ENCODE data around the gene TCEA3. TPM values are rescaled to one million over a fixed set of nuclear protein-coding genes. Genes with fewer than 3 reads are reported as not detected.

TCEA3 gene
- total and polyA plus RNA-seq, 8 donors, result 44.1 to 155 (median 83.3) TPM

- Histone ChIP-seq H3K4me3 (peak overlapping the region; percentile 87 to 97 (median 92)), H3K9me3 (no peaks in the 10 kb centered on the region), H3K4me1 (peaks cover 33 to 56% (median 49%) of the 10 kb centered on the region in 4 donors), H3K27ac (peak overlapping the region; percentile 98 to 99 (median 99)), H3K27me3 (no peaks in the 10 kb centered on the region), H3K36me3 (no peaks in the 10 kb centered on the region)
- 0 to 1% (median 0%) methylated on average over 45 to 66 of the region's 66 CpGs for WGBS, 5 donors
- intact Hi-C loops (cut with DNase I; ENCODE audit: low total_unique reads), result no loop called here
- TF ChIP-seq POLR2A (IDR thresholded peaks at IDR 0.05) (no peak), POLR2AphosphoS5 (IDR thresholded peaks at IDR 0.05) (no peak), EP300 (IDR thresholded peaks at IDR 0.05) (no peak)
- TF ChIP-seq, protein P1, sequence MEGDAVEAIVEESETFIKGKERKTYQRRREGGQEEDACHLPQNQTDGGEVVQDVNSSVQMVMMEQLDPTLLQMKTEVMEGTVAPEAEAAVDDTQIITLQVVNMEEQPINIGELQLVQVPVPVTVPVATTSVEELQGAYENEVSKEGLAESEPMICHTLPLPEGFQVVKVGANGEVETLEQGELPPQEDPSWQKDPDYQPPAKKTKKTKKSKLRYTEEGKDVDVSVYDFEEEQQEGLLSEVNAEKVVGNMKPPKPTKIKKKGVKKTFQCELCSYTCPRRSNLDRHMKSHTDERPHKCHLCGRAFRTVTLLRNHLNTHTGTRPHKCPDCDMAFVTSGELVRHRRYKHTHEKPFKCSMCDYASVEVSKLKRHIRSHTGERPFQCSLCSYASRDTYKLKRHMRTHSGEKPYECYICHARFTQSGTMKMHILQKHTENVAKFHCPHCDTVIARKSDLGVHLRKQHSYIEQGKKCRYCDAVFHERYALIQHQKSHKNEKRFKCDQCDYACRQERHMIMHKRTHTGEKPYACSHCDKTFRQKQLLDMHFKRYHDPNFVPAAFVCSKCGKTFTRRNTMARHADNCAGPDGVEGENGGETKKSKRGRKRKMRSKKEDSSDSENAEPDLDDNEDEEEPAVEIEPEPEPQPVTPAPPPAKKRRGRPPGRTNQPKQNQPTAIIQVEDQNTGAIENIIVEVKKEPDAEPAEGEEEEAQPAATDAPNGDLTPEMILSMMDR (IDR thresholded peaks at IDR 0.05), result no peak
- DNase-seq, result peak; percentile 29 to 47
Measured at GRCh38 chr1:23343221-23344110, 81.1 kb downstream of the TCEA3 start.

DNA sequence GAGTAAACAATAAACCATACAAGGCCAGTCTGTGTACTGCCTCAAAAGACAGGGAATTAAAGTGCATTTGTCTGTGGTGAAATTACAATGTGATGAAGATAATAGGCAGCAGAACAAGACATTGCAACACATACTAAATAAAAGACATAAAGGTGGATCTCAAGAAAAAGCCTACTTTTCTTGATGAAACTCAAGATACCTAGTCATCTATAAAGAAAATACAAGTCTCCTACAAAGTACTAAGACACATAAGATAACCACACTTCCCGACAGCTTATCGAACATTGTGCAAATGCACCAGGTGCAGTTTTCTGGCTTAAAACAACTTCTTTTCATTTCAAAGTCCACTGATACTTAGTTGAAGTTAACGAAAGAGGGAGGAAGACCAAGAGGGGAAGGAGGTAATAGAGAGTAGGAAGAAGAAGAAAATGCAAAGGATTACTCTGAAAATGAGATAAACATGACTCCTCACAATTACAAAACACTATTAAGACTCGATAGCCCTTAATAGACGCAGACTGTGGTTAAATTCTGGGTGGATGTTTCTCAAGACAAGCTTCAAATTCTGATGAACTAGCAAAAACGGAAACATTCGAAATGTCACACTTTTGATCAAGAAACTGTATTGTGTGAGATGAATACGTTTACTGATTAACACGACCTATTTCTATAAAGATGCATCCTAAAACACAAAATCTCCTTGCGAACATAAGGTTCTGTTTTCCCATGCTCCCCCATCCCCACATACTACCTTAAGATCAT, 82.4 kb downstream of the TCEA3 start:
- TF ChIP-seq, protein P1 (IDR thresholded peaks at IDR 0.05), result no peak
- TF ChIP-seq POLR2A (IDR thresholded peaks at IDR 0.05) (no peak), EP300 (IDR thresholded peaks at IDR 0.05) (no peak), POLR2AphosphoS5 (IDR thresholded peaks at IDR 0.05) (no peak)
- intact Hi-C loops (cut with DNase I; ENCODE audit: low total_unique reads), result no loop called here
- Histone ChIP-seq H3K4me3 (peak overlapping the region; percentile 87 to 97 (median 92)), H3K27ac (peak overlapping the region in 4 of 5 donors; percentile 98 to 99 (median 99)), H3K27me3 (no peaks in the 10 kb centered on the region), H3K9me3 (no peaks in the 10 kb centered on the region), H3K4me1 (peaks cover 36 to 67% (median 56%) of the 10 kb centered on the region in 4 donors), H3K36me3 (peaks cover 2 to 12% (median 10%) of the 10 kb centered on the region in 4 donors)
- WGBS, 5 donors, result 1 to 4% (median 3%) methylated on average over 10 of the region's 10 CpGs
- peak in 1 of 2 donors; percentile 9 for DNase-seq

DNA sequence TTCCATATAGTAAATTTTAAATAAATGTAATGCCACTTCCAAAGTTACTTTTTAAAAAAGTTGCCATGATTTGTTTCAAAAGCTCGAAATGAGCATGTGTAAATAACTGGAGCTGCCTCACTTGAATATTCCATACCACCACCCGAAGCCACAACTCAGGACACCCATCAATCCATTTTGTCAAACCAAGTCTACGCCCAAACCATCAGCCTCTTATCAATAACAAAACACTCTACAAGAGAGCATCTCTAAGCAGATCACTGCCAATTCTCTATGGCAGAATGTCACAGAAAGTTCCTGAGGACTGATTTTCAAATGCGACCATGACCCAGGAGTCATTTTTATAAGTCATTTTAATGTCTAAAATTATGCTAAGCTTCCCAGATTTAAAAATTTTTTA, 84.9 kb downstream of the TCEA3 start:
- no peak overlapping the region for H3K4me3 ChIP-seq
- no peaks in the 10 kb centered on the region for H3K27me3 ChIP-seq
- intact Hi-C loops (cut with DNase I; ENCODE audit: low total_unique reads), result no loop called here
- H3K9me3 ChIP-seq, result no peaks in the 10 kb centered on the region
- DNase-seq, result no peak
- H3K4me1 ChIP-seq, result peaks cover 36 to 65% (median 48%) of the 10 kb centered on the region in 4 donors
- WGBS, 5 donors, result 57 to 71% (median 62%) methylated on average over 4 of the region's 4 CpGs
- TF ChIP-seq, protein P1 (IDR thresholded peaks at IDR 0.05), result no peak
- TF ChIP-seq POLR2A (IDR thresholded peaks at IDR 0.05), result no peak
- TF ChIP-seq POLR2AphosphoS5 (IDR thresholded peaks at IDR 0.05), result no peak
- TF ChIP-seq EP300 (IDR thresholded peaks at IDR 0.05), result no peak
- H3K36me3 ChIP-seq, result peaks cover 15 to 36% (median 35%) of the 10 kb centered on the region in 4 donors
- H3K27ac ChIP-seq, result no peak overlapping the region

- intact Hi-C loops (cut with DNase I; ENCODE audit: low total_unique reads), result no loop called here
- Histone ChIP-seq H3K4me1 (peaks cover 34 to 62% (median 46%) of the 10 kb centered on the region in 4 donors), H3K27ac (no peak overlapping the region), H3K27me3 (no peaks in the 10 kb centered on the region), H3K36me3 (peaks cover 26 to 54% (median 53%) of the 10 kb centered on the region in 4 donors), H3K4me3 (no peak overlapping the region), H3K9me3 (no peaks in the 10 kb centered on the region)
- TF ChIP-seq EP300 (IDR thresholded peaks at IDR 0.05) (no peak), POLR2A (IDR thresholded peaks at IDR 0.05) (no peak), POLR2AphosphoS5 (IDR thresholded peaks at IDR 0.05) (no peak)
- TF ChIP-seq, protein P1 (IDR thresholded peaks at IDR 0.05), result no peak
- DNase-seq, result no peak
- WGBS, 5 donors, result 74 to 87% (median 83%) methylated on average over 2 of the region's 2 CpGs
Measured at GRCh38 chr1:23337869-23338268, 86.7 kb downstream of the TCEA3 start.

All from stomach (tissue), 9 donors.